Fibroblast of skin of right biceps (primary cell): ENCODE results near the gene SLC24A3.

ENCODE experiments used
- DNase-seq: peaks from one replicate; pipeline ENCODE4 v3.0.0-alpha.2; 2013

The SLC24A3 gene

GRCh38 chr20:19695081-19695480 is 482.6 kb downstream of the SLC24A3 start:
- DNase-seq, result peak; percentile 17

GRCh38 chr20:19696620-19697019 is 484.2 kb downstream of the SLC24A3 start:
- DNase-seq, result no peak

GRCh38 chr20:19697415-19697814 is 485.0 kb downstream of the SLC24A3 start:
- DNase-seq, result no peak

- DNase-seq, result peak; percentile 90
Measured at GRCh38 chr20:19699180-19699971, 486.9 kb downstream of the SLC24A3 start.

GRCh38 chr20:19701429-19701828 is 489.0 kb downstream of the SLC24A3 start:
- DNase-seq, result no peak

- DNase-seq, result no peak
Measured at GRCh38 chr20:19706463-19706862, 494.0 kb downstream of the SLC24A3 start.

- DNase-seq, result no peak
Measured at GRCh38 chr20:19709635-19710335, 497.3 kb downstream of the SLC24A3 start.

GRCh38 chr20:19710336-19711120 is 498.1 kb downstream of the SLC24A3 start:
- DNase-seq, result no peak

GRCh38 chr20:19711126-19711525 is 498.7 kb downstream of the SLC24A3 start:
- no peak for DNase-seq

- no peak for DNase-seq
Measured at GRCh38 chr20:19712721-19713260, 500.3 kb downstream of the SLC24A3 start.

GRCh38 chr20:19713822-19714578 is 501.6 kb downstream of the SLC24A3 start:
- no peak for DNase-seq

GRCh38 chr20:19714579-19714840 is 502.1 kb downstream of the SLC24A3 start:
- DNase-seq, result no peak

- DNase-seq, result no peak
Measured at GRCh38 chr20:19715986-19716385, 503.5 kb downstream of the SLC24A3 start.

- DNase-seq, result no peak
Measured at GRCh38 chr20:19718880-19719279, 506.4 kb downstream of the SLC24A3 start.

- no peak for DNase-seq
Measured at GRCh38 chr20:19720991-19721390, 508.5 kb downstream of the SLC24A3 start.

GRCh38 chr20:19723051-19723450 is 510.6 kb downstream of the SLC24A3 start:
- no peak for DNase-seq

- no peak for DNase-seq
Measured at GRCh38 chr20:19723813-19724430, 511.5 kb downstream of the SLC24A3 start.

- no peak for DNase-seq
Measured at GRCh38 chr20:19725373-19725772, 512.9 kb downstream of the SLC24A3 start.

GRCh38 chr20:19725814-19726525 is 513.5 kb downstream of the SLC24A3 start:
- DNase-seq, result peak; percentile 36

GRCh38 chr20:19727251-19727847 is 514.9 kb downstream of the SLC24A3 start:
- DNase-seq, result no peak

GRCh38 chr20:19729672-19730071 is 517.2 kb downstream of the SLC24A3 start:
- no peak for DNase-seq
